GM18519 (cell line): ENCODE data around the gene ZNF689.

ENCODE experiments used
- ATAC-seq: cut with Tn5 transposase; IDR thresholded peaks from one replicate; pipeline ENCODE4 v1.9.1; 2021; ENCODE audit warnings: mild to moderate bottlenecking, moderate library complexity; ENCODE audit not compliant: unreplicated experiment, low FRiP score

The ZNF689 gene

DNA sequence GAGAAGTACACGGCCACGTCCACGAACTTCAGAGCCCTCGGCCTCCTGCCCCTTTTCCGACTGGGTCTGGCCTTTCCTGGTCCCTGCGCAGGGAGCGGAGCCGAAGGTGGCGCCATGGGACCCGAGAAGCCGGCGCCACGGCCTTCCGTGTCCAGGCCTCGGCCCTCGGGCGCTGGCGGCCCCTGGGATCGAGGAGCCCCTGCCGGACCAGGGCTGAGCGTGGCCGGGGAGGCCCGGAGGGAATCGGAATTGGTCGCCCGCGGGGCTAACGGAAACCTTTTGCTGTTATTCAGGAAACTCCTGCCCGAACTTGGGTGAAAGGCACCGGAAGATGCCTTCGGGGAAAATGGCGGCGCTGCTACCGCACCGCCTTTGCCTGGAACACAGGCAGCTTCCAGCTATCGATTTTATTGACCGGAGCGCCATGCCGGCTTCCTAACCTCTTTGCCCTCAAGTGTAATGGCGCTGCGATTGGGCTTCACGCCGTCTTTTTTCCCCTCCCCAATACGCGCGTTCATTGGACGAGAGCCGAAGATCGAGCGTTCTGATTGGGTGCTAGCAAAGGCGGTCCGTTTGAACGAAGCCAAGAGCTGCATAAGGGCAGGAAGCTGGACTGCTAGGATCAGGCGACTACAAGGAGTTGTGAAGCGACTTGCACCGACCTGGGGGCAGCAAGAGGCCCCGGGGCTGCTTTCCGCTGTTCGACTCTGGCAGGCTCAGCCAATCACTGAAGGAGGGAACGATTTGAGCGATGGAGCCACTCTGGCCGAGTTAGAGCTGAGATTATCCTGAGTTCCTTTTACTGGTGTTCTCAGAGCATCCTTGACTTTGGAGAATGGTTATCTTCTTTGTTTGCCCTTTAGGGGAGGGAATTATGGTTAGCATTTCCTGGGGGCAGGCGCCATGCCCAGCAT is at the start of gene ZNF689:
ZNF689 (minus strand) TSS at position 464 of the 914 bp plus-strand sequence; CDS start at position 116, 348 bp downstream.
- peak; percentile 85 for ATAC-seq

DNA sequence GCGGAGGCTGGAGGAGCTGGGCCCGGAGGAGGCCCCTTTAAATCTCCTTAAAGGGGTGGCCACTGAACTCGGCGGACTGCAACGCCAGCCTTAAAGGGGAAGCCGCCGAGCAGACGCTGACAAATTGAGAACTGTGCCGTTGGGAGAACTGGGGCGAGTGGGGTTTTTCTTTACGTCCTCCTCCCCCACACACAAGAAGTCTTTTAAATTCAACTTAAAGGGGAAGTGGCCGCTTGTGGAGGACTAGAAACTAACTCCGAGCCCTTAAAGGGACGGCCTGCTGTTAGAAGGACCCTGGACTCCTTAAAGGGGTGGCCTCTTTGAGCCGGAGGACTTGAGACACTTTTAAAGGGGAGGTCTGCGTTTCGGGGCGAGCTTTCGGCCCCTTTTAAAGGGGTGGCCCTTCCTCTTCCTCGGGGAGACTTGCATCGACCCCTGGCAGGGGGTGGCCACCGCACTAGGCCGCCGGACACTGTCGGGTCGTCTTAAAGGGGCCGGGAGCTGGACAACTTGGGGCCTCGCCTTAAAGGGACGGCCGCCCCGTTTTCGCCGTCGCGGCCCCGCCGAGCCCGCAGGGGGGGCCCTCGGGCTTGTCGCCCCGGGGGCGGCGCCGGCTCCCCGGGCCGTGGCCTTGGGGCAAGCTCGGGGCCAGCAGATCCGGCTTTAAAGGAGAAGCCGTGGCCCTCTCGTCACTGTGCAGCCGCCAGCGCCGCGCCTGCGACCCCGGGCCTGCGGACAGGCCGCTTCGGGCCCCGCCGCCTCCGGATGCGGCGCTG is 48.7 kb upstream of the ZNF689 start:
- no peak for ATAC-seq

DNA sequence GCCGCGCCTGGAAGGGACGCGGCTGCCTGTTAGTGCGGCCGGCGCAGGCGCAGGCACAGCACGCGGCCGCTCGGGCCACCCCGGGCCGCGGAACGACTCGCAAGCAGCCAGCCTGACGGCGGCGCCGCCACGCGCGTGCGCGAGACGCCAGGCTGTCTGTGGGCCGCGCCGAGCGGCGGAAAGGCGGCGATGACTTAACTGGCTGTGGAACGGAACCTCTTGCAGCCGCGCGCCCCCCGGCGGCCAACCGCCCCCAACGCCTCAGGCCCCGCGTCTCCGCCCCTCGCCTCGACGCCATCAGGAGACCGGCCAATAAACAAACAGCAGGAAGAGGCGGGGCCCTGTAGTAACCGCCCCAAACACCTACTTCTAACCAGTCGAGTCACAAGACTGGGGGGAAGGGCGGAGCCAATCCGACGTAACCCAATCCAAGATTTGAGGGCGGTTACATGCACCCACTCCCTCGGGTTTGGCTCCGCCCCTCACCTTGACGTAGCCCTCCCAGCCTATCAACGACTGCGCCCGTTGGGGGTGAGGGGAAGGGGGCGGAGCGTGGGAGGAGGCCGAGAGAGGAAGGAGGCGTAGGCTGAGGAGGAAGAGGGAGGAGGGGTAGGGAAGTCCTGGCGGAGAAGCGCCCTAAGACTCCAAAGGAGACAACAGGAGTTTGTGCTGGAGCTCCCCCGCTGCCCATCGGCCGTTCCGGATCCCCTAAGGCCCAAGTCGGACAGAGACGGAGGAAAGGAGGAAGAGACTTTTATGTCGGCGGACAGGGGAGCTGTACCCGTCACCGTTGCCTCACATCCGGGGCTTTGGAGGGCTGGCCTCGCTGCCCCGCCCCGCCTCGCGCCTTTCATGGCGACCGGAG is 47.9 kb upstream of the ZNF689 start, which contains the start of gene FBRS:
FBRS (plus strand) TSS at position 566 of the 865 bp plus-strand sequence. CDS start 1,088 bp downstream, outside the sequence.
- ATAC-seq: peak; percentile 58

DNA sequence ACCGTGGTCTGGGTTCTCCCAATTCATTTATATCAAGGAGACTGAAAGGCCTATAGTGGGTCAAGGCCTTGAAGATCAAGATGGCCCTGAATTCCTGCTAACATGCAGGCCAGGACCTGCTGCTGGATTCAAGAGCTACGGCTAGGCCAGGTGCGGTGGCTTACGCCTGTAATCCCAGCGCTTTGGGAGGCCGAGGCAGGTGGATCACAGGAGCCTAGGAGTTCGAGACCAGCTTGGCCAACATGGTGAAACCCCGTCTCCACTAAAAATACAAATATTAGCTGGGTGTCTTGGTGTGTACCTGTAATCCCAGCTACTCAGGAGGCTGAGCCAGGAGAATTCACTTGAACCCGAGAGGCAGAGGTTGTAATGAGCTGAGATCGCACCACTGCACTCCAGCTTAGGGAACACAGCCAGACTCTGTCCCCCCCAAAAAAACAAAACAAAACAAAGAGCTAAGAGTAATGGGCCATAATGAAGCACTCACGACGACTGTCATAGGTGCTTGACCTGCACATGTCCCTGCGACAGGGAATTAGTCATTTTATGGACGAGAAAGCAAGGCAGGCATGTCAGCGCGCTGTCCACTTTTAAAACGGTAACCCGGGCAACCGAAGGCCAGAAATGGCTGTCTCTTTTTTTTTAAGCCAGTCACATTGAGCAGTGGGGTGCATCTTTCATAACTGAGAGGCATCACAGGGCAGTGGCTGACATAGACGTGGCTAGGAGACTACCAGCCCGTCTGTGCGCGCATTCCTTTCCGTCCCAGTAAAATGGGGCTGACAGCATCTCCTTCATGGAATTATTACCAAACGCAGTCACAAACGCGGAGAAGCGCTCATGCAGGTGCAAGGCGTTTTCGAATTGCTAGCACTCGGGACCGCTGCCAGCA is 47.0 kb upstream of the ZNF689 start:
- no peak for ATAC-seq

DNA sequence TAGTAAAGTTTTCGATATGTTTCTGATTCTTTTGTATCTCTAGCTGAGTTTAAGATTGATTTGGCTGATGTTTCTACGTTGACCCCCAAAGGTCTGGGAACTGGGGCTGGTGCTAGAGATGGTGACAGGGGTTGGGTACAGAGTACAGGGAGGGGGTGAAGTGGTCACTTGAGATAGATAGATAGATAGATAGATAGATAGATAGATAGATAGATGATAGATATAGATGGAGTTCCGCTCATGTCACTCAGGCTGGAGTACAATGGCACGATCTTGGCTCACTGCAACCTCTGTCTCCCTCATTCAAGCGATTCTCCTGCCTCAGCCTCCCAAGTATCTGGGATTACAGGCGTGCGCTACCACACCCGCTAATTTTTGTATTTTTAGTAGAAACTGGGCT is 46.2 kb upstream of the ZNF689 start:
- ATAC-seq: no peak

DNA sequence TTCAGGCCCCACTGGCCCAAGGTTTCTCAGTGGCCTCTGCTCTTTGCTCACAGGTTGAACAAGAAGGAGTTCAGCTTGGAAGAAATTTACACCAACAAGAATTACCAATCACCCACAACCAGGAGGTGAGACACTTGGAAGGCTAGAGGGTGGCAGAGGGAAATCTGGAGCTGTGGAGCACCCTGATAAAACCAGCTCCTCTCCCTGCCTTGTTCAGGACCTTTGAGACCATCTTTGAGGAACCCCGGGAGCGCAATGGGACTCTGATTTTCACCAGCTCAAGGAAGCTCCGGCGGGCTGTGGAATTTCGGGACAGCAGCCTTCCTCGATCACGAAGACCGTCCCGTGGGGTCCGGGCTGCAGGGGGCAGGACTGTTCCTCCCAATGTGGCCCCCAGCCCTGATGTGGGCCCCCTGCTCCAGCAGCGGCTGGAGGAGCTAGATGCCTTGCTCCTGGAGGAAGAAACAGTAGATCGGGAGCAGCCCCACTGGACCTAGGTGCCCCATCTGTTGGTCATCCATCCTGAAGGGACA is 45.7 kb upstream of the ZNF689 start:
- ATAC-seq: no peak

DNA sequence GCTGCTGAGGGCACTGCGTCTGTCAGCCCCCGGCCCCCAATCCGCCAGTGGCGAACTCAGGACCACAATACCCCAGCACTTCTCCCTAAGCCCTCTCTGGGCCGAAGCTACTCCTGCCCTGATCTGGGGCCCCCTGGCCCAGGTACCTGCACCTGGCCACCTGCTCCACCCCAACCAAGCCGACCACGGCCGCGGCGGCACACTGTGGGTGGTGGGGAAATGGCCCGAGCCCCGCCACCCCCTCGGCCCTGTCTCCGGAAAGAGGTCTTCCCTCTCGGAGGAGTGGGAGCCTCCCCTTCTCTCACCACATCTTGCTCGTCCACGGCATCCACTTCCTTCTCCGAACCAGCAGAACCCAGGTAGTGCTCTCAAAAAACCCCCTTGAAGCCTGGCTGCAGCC is 44.7 kb upstream of the ZNF689 start:
- no peak for ATAC-seq

DNA sequence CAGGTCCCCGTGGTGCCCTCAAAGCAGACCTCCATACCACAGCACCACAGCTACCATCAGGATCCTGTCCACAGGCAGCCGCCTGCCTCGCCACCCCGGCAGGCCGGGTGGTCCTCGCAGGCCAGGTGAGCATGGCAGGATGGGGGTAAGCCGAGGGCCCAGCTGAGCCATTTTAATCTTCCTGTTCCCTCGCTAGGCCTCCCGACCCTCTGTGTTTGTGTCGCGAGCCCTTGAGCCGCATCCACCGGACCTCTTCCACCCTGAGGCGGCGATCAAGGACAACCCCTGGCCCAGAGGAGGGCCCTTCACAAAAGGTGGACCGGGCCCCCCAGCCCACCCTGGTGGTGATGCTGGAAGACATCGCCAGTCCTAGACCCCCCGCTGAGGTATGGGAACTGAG is 42.5 kb upstream of the ZNF689 start:
- ATAC-seq: no peak

DNA sequence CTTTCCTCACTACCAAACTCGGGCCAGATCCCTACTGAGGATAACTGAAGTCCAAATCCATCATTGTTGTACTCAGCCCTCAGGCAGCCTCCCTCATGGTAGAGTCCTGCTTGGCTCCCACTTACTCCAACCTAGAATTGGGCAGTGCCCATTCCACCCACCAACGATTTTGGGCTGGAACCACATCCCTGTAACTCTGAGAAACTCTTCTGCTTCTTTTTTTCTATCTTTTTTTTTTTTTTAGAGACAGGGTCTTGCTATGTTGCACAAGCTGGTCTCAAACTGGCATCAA is 41.8 kb upstream of the ZNF689 start:
- ATAC-seq: no peak

DNA sequence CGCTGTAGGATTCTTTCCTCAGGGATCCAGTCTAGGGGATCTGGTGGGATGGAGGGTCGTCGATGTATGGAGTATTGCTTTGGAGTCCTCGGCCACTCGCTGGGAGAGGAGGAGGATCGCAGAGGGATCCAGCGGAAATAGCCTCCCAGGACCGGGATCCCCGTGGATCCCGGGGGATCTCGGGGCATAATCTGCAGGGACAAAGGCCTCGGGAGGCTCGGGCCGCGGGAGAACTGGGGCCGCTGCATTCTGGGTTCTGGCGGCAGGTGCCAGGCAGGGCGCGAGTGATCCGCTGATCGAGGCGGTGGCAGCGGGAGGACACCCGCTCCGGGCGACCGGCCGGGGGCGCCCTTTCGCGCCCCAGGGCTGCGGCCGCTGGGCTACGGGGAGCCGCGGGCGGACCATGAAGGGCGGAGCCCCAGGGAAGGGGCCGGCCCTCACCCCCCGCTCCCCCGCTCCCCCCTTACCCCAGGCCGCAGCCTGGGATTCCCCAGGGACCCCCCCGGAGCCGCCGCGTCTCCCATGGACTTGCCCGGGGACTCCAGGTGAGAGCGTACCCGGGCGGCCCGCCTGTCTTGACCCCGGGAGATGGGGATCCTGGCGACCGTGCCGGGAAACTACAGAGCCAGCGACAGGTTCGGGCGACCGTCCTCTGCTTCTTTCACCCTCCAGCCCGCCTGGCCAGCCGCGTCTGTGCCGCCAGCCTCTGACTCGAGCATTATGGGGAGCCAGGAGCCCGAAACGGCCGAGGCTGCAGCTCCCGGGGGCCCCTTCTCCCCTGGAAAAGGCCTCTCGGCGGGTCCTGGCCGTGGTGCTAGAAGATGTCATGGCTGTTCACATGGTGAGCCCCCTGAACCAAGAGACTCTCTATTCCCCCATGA is 41.2 kb upstream of the ZNF689 start:
- ATAC-seq: peak; percentile 29

DNA sequence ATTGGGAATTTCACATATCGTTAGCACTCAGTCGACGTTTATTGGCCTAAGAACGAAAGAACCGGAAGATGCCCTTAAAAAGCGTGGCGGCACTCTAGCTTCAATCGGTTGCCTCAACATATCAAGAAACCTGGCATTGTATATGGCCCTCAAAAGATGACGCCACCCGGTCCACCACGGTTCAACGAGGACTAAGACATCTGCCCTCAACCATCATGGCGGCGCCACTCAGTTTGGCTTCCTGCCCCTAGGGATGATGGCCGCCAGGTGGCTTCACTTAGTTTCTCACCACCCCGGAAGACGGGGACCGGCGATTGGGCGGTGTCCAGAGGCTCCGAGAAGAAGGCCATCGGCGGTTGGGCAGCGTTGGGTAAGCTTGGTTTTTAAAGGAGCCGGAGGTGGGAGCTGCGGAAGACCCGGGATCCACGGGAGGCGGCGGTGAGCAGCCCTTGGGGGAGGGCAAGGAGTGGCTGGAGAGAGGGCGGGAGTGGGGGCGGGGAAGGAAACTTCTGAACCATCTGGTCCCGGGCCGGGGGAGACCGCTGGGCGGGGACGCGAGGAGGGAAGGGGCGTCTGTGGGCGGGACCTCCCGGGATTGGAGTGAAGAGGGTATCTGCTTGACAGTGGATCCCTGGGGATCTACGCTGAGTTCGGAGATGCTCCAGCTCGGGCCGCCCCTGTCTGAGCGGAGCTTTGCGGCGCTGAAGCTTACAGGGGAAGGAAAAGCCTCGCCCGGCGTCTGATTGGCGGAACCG is 40.4 kb upstream of the ZNF689 start, which contains the start of gene PRR14:
PRR14 (plus strand) TSS at position 592 of the 755 bp plus-strand sequence. CDS start 686 bp downstream, outside the sequence.
- ATAC-seq: peak; percentile 66

DNA sequence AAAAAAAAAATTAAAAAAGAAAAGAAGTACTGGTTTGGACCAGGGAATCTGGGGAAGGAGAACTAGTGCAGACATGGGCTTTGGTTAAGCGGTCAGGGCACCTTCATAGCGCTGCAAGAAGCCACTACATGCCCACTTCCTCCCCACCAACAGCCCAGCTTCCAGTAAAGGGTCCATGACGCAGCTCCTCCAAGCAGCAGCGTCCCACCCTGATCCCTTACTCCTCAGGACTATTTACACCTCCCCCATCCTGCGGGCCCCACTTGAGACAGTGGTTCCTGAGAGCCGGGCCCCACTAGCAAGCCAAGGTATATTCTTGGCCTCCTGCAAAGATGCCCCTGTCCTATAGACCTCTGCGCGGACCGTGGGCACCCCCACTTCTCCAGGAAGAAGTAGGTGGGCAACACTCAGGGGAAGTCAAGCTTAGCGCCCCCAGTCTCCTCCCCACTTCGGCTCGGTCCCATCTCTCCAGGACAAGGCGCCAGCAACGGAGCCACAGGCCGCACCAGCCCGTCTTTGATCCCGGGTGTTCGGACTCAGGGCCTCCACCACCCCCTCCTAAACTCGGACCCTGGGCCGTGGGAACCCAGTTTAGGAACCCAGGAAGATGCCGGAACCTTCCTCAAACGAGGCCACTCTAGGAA is 39.7 kb upstream of the ZNF689 start:
- no peak for ATAC-seq

DNA sequence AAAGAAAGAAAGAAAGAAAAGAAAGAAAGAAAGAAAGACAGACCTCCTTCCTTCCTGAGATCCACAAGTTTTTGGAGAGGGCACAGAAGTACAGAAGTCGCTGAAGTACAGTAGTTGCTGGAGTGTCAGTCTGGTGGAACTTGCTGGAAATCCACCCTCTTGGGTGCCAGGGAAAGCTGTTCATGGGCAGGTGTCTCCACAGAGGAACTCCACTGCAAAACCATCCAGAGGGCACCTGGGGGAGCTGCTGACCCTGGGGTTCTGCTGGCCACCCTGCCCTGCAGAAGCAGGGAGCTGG is 37.0 kb upstream of the ZNF689 start:
- ATAC-seq: no peak

DNA sequence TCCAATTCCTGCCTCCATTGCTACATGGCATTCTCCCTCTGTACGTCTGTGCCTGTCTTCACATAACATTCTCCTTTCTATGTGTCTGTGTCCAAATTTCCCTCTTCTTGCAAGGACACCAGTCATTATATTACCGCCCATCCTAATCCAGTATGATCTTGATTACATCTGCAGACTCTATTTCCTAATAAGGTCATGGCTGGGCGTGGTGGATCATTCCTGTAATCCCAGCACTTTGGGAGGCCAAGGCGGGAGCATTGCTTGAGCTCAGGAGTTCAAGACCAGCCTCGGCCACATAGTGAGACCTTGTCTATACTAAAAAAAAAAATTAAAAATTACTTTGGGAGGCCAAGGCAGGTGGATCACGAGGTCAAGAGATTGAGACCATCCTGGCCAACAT is 35.5 kb upstream of the ZNF689 start:
- ATAC-seq: no peak

DNA sequence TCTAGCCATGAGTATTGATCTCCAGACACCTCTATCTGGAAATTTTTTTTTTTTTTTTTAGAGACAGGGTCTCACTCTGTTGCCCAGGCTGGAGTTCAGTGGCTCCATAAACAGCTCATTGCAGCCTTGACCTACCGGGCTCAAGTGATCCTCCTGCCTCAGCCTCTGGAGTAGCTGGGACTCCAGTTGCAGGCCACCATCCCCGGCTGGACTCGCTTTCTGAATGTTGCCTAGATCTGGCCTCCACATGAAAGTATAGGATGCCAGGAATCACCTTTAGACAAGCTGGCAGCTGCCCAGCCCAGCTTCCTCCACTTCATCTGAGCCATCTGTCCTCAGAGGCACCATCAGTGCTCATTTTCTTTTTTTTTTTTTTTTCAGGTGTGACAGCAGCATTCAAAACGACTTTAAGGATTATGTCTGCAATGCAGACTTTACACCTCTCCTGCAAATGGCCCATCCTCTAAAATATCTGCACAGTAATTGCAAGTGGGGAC is 34.2 kb upstream of the ZNF689 start:
- no peak for ATAC-seq

DNA sequence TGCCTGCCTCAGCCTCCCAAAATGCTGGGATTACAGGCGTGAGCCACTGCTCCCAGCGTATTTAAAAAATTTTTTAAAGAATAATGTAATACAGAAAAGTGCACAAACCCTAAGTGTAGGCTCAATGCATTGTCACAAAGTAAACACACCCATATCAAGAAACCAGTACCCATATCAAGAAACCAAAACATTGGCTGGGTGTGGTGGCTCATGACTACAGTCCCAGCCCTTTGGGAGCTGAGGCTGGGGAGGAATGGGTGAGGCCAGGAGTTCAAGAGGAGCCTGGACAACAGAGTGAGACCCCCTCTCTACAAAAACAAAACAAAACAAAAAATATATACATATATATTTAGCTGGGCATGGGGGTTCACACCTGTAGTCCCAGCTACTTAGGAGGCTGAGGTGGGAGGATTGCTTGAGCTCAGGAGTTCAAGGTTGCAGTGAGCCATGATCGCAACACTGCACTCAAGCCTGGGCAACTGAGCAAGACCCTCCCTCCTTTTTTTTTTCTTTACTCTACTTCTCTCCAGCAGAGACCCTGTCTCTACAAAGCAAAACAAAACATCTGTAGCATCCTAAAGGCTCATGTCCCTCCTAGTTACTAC is 31.3 kb upstream of the ZNF689 start:
- no peak for ATAC-seq

DNA sequence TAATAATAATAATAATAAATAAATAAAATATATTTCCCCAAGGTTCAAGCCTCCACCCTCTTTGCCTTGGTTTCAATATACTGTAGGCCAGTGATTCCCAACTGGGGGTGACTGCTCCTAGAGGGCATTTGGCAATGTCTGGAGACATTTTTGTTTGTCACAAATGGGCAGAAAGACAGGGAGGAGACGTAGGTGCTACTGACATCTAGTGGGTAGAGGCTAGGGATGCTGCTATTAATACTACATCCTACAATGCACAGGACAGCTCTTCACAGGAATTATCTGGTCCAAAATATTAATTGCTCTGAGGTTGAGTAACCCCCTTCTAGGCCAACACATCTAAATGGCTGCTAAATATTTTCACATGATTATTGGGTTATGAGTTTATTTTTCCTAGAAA is 27.8 kb upstream of the ZNF689 start:
- no peak for ATAC-seq
